Esophagus muscularis mucosa (tissue), 4 donors: ENCODE data around the gene C5AR2. TPM values are rescaled to one million over a fixed set of nuclear protein-coding genes. Genes with fewer than 3 reads are reported as not detected.

Source experiments
- DNase-seq: peaks from one replicate; pipeline ENCODE4 v3.0.0-alpha.2; 2017; ENCODE audit errors: extremely low spot score
- H3K27ac ChIP-seq, 4 donors: fragments of 200-600 bp; sonication (generic); replicated peaks in 1 of 4; 1 replicate in 3 of 4; 2 replicates in 1 of 4; pipeline ENCODE4 v1.5.1; 2016 to 2019; ENCODE audit warnings: mild to moderate bottlenecking in 1 of 4
- H3K27me3 ChIP-seq, 4 donors: fragments of 200-600 bp; sonication (generic); one replicate each; pipeline versions ENCODE4 v1.5.1 to v1.6.0; 2016 to 2019
- H3K36me3 ChIP-seq, 4 donors: fragments of 200-600 bp; sonication (generic); one replicate each; pipeline ENCODE4 v1.5.1; 2016 to 2019
- H3K4me1 ChIP-seq, 4 donors: fragments of 200-600 bp; sonication (generic); one replicate each; pipeline ENCODE4 v1.5.1; 2016 to 2019
- H3K4me3 ChIP-seq, 4 donors: fragments of 200-600 bp; sonication (generic); 1 replicate in 2 of 4; 2 replicates in 2 of 4; pipeline ENCODE4 v1.5.1; 2016 to 2019; ENCODE audit warnings: mild to moderate bottlenecking in 4 of 4, moderate library complexity in 1 of 4
- H3K9me3 ChIP-seq, 4 donors: fragments of 200-600 bp; sonication (generic); 1 replicate in 3 of 4; 2 replicates in 1 of 4; pipeline ENCODE4 v1.5.1; 2016 to 2019
- CTCF ChIP-seq, 3 experiments: fragments of 200-600 bp in 2 of 3; fragments of 450-650 bp in 1 of 3; sonication (generic) in 2 of 3; IDR thresholded peaks; one replicate each; pipeline ENCODE4 v1.5.1; 2017 to 2019; ENCODE audit warnings: antibody characterized with exemption in 3 of 3, mild to moderate bottlenecking in 2 of 3, moderate library complexity in 1 of 3
- EP300 ChIP-seq: sonication (generic); formaldehyde crosslinking; IDR thresholded peaks from one replicate; pipeline ENCODE4 v1.6.1; 2017; ENCODE audit warnings: antibody characterized with exemption
- POLR2A ChIP-seq: fragments of 450-650 bp; IDR thresholded peaks from one replicate; pipeline ENCODE4 v1.6.1; 2017; ENCODE audit warnings: antibody characterized with exemption, moderate library complexity, mild to moderate bottlenecking, low read depth
- POLR2AphosphoS5 ChIP-seq, 2 donors: sonication (generic); formaldehyde crosslinking; IDR thresholded peaks; one replicate each; pipeline ENCODE4 v1.6.1; 2017; ENCODE audit warnings: antibody characterized with exemption in 2 of 2
- WGBS: methylation state at CpG from one replicate; pipeline ENCODE4 v1.1.5; 2018; 5-methylcytosine and 5-hydroxymethylcytosine counted together
- intact Hi-C: fragments of 100-400 bp; cut with DNase I; formaldehyde crosslinking; loops from one replicate; pipeline ENCODE4 v1.15.1; 2023
- total RNA-seq, 4 donors: library from RNA; depleted of rRNA; stranded (reverse); fragments of >200 nt; gene quantifications; one replicate each; pipeline versions ENCODE4 v1.1.0 to v1.2.1, GENCODE V29; 2016

C5AR2 gene
- total RNA-seq, 4 donors from 2014 or later = 0.42 to 4.6 (median 0.72) TPM

DNA sequence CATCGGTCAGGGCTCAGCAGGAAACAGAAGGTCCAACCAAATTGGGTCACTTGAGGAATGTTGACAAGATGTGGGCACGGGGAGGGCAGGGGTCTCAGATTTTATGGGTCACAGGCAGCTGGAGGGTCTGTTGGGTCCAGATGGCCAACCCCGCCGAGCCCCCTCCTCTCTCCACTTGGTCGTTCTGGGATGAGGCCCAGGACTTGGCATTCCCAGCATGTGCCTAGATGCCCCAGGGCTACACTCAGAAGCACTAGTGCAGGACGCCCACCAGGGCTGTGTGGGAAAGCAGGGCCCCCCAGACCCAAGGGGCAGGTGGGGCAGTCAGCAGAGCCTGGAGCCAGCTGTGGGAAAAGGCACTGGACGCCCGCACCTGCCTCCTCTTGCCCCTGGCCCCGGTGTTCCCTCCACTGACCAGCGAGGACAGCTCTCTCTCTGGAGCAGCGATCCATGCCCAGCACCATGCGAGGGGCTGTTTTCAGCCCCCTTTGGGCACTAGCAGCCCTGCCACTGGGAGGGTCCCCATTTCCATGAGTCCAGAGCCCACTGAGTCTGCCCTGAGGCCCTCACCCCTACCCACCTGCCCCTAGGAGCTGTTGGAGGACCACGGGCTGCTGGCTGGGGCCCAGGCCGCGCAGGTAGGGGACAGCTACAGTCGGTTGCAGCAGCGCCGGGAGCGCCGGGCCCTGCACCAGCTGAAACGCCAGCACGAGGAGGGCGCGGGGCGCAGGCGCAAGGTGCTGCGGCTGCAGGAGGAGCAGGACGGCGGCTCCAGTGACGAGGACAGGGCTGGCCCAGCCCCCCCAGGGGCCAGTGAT, 43.1 kb downstream of the C5AR2 start:
- H3K9me3 ChIP-seq = no peaks in the 10 kb centered on the region
- H3K27me3 ChIP-seq = no peaks in the 10 kb centered on the region
- no peaks in the 10 kb centered on the region for H3K4me1 ChIP-seq
- TF ChIP-seq EP300 (no peak), POLR2AphosphoS5 (IDR thresholded peaks at IDR 0.05) (no peak), POLR2A (no peak), CTCF (IDR thresholded peaks at IDR 0.05) (no peak)
- no peak overlapping the region for H3K4me3 ChIP-seq
- peaks cover 75 to 100% (median 96%) of the 10 kb centered on the region in 4 donors for H3K36me3 ChIP-seq
- intact Hi-C loops = no loop called here
- no peak for DNase-seq
- WGBS = 91% methylated on average over 13 of the region's 30 CpGs
- H3K27ac ChIP-seq = no peak overlapping the region

DNA sequence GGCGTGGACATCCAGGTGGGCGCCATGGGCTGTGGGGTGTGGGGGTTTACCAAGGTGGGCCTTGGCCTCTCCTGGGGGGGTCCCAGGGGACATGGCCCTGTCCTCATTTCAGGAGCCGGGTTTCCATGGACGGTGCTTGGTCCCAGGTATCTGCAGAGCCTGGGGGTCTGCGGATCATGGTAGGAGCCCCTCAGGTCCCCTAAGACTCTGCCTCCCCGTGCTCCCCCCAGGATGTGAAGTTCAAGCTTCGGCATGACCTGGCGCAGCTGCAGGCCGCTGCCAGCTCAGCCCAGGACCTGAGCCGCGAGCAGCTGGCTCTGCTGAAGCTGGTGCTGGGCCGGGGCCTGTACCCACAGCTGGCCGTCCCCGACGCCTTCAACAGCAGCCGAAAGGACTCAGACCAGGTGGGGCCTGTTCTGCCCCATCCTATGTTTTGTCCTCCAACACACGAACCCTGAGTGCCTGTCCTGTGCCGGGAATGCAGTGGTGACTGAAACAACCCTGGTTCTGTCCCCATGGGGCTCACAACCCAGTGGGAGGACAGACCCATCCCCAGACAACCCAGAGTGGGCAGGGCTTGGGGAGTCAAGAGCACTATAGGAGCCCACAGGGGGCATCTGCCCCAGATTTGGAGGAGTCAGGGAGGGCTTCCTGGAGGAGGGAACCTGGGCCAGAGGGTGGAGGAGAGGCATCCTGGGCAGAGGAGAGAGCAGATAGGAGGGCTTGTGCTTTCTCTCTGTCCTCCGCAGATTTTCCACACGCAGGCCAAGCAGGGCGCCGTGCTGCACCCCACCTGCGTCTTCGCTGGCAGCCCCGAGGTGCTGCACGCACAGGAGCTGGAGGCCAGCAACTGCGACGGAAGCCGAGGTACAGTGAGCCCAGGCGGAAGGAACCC, 44.0 kb downstream of the C5AR2 start:
- Histone ChIP-seq H3K4me1 (no peaks in the 10 kb centered on the region), H3K9me3 (no peaks in the 10 kb centered on the region), H3K27me3 (no peaks in the 10 kb centered on the region), H3K4me3 (no peak overlapping the region), H3K27ac (no peak overlapping the region), H3K36me3 (peaks cover 73 to 100% (median 96%) of the 10 kb centered on the region in 4 donors)
- TF ChIP-seq POLR2A (no peak), CTCF (IDR thresholded peaks at IDR 0.05) (no peak), EP300 (no peak), POLR2AphosphoS5 (IDR thresholded peaks at IDR 0.05) (no peak)
- no peak for DNase-seq
- WGBS = 96% methylated on average over 19 of the region's 30 CpGs
- intact Hi-C loops = no loop called here

- TF ChIP-seq POLR2AphosphoS5 (IDR thresholded peaks at IDR 0.05) (no peak), EP300 (no peak), CTCF (IDR thresholded peaks at IDR 0.05) (no peak), POLR2A (no peak)
- intact Hi-C loops = no loop called here
- no peak for DNase-seq
- H3K4me3 ChIP-seq = no peak overlapping the region
- WGBS = 84% methylated on average over 6 of the region's 16 CpGs
- H3K9me3 ChIP-seq = no peaks in the 10 kb centered on the region
- H3K27me3 ChIP-seq = no peaks in the 10 kb centered on the region
- H3K4me1 ChIP-seq = no peaks in the 10 kb centered on the region
- H3K27ac ChIP-seq = no peak overlapping the region
- H3K36me3 ChIP-seq = peaks cover 78 to 100% (median 97%) of the 10 kb centered on the region in 4 donors
Measured at GRCh38 chr19:47376589-47377144, 44.7 kb downstream of the C5AR2 start.

- DNase-seq = no peak
- intact Hi-C loops = no loop called here
- no peak for TF ChIP-seq POLR2A
- no peak for TF ChIP-seq CTCF (IDR thresholded peaks at IDR 0.05)
- no peak for TF ChIP-seq EP300
- TF ChIP-seq POLR2AphosphoS5 (IDR thresholded peaks at IDR 0.05) = no peak
- H3K36me3 ChIP-seq = peaks cover 84 to 100% (median 97%) of the 10 kb centered on the region in 4 donors
- no peaks in the 10 kb centered on the region for H3K4me1 ChIP-seq
- no peaks in the 10 kb centered on the region for H3K27me3 ChIP-seq
- 74% methylated on average over 14 of the region's 16 CpGs for WGBS
- no peak overlapping the region for H3K4me3 ChIP-seq
- no peaks in the 10 kb centered on the region for H3K9me3 ChIP-seq
- no peak overlapping the region for H3K27ac ChIP-seq
Measured at GRCh38 chr19:47377208-47377701, 45.3 kb downstream of the C5AR2 start.
